ENCODE data around the gene PTPRD. TPM values are rescaled to one million over a fixed set of nuclear protein-coding genes. Genes with fewer than 3 reads are reported as not detected.

Gene PTPRD
- total and polyA plus RNA-seq, 2 experiments from 2014 or later: 11.5 to 58.0 TPM

GRCh38 chr9:9133526-9133925 is 1479.3 kb downstream of the PTPRD start (continued):
- TF ChIP-seq, protein P1, sequence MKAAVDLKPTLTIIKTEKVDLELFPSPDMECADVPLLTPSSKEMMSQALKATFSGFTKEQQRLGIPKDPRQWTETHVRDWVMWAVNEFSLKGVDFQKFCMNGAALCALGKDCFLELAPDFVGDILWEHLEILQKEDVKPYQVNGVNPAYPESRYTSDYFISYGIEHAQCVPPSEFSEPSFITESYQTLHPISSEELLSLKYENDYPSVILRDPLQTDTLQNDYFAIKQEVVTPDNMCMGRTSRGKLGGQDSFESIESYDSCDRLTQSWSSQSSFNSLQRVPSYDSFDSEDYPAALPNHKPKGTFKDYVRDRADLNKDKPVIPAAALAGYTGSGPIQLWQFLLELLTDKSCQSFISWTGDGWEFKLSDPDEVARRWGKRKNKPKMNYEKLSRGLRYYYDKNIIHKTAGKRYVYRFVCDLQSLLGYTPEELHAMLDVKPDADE (IDR thresholded peaks at IDR 0.05): no peak
- TF ChIP-seq ZNF114 (CRISPR knock-in tag; IDR thresholded peaks at IDR 0.05): no peak
- no peak for TF ChIP-seq ZNF331 (CRISPR knock-in tag; IDR thresholded peaks at IDR 0.05; ENCODE audit: low read depth)

- no peaks in the 10 kb centered on the region for H3K79me2 ChIP-seq (replicated peaks; ENCODE audit: insufficient read depth)
- H3K4me3 ChIP-seq: no peak overlapping the region
- no peaks in the 10 kb centered on the region for H3K9me2 ChIP-seq (ENCODE audit: insufficient read depth)
- H4K20me1 ChIP-seq (replicated peaks; ENCODE audit: insufficient read depth): no peaks in the 10 kb centered on the region
- Mint-ChIP-seq H3K27ac (no peak overlapping the region), H3K4me1 (no peaks in the 10 kb centered on the region), H3K4me3 (no peak overlapping the region), H3K27me3 (ENCODE audit: insufficient read depth, low read depth, poor library complexity) (no peaks in the 10 kb centered on the region), H3K9me3 (no peaks in the 10 kb centered on the region), H3K36me3 (ENCODE audit: low read depth) (no peaks in the 10 kb centered on the region)
- ATAC-seq: no peak
- no peak overlapping the region for H3K4me2 ChIP-seq
- H2AFZ ChIP-seq: no peak overlapping the region; the same call in 1 of the 2 replicates
- no peaks in the 10 kb centered on the region for H3K36me3 ChIP-seq (ENCODE audit: insufficient read depth)
- no peak overlapping the region for H3K27ac ChIP-seq (ENCODE audit: low read depth)
- no peak for TF ChIP-seq EZH2 (IDR thresholded peaks at IDR 0.05; ENCODE audit: low read depth, unreplicated experiment)
- no peak for TF ChIP-seq EZH2phosphoT487 (IDR thresholded peaks at IDR 0.05; ENCODE audit: unreplicated experiment)
- no peak for TF ChIP-seq NANOG (IDR thresholded peaks at IDR 0.05; ENCODE audit: borderline replicate concordance)
- TF ChIP-seq, protein P1 (IDR thresholded peaks at IDR 0.05): no peak
- TF ChIP-seq POLR2AphosphoS5 (IDR thresholded peaks at IDR 0.05; ENCODE audit: low read depth): no peak
- TF ChIP-seq JUNB (IDR thresholded peaks at IDR 0.05; ENCODE audit: unreplicated experiment): no peak
- DNase-seq (ENCODE audit: low spot score): no peak
- H3F3A ChIP-seq (replicated peaks; ENCODE audit: low read depth): no peaks in the 10 kb centered on the region
- H3K27me3 ChIP-seq (ENCODE audit: insufficient read depth): no peaks in the 10 kb centered on the region
- H3K4me1 ChIP-seq (ENCODE audit: insufficient read depth): no peaks in the 10 kb centered on the region
Measured at GRCh38 chr9:9124616-9125015, 1488.2 kb downstream of the PTPRD start.

DNA sequence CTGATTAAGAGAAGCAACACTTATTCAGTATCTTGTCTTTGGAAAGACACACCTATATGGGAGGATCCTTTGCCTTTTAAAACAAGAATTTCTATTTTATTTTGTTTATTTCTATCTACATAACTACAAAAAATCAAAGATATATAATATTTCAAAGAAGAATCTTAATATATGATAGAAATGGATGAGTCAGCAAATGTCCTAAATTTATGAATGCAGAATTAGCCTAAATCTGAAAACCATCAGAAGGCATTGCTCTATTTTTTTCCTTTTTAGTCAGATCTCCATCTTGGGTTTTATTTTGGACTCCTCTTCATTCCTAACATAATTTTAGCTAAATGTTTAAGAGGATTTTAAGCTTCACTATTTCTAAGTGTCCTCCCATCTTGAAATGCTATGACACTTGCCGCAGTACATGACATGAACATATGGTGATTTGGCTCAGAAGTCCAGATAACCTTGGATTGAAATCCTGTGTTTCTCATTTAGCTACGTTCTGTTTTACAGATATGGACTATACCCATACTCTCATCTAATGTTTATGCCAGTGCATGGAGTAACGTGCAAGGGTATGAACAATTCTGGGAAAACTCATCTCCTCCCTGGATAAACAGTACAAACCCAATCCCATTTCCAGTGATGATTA is 1490.4 kb downstream of the PTPRD start:
- H3K36me3 Mint-ChIP-seq (ENCODE audit: low read depth): no peaks in the 10 kb centered on the region
- no peaks in the 10 kb centered on the region for H3K4me1 ChIP-seq (ENCODE audit: insufficient read depth)
- no peaks in the 10 kb centered on the region for H3K36me3 ChIP-seq (ENCODE audit: insufficient read depth)
- H3K27me3 Mint-ChIP-seq (ENCODE audit: insufficient read depth, low read depth, poor library complexity): no peaks in the 10 kb centered on the region
- H3K9me3 Mint-ChIP-seq: no peaks in the 10 kb centered on the region
- ATAC-seq (no peak), DNase-seq (ENCODE audit: low spot score) (no peak)
- no peak overlapping the region for H3K4me2 ChIP-seq
- TF ChIP-seq JUNB (IDR thresholded peaks at IDR 0.05; ENCODE audit: unreplicated experiment) (no peak), EZH2phosphoT487 (IDR thresholded peaks at IDR 0.05; ENCODE audit: unreplicated experiment) (no peak), POLR2AphosphoS5 (IDR thresholded peaks at IDR 0.05; ENCODE audit: low read depth) (no peak)
- TF ChIP-seq, protein P2, sequence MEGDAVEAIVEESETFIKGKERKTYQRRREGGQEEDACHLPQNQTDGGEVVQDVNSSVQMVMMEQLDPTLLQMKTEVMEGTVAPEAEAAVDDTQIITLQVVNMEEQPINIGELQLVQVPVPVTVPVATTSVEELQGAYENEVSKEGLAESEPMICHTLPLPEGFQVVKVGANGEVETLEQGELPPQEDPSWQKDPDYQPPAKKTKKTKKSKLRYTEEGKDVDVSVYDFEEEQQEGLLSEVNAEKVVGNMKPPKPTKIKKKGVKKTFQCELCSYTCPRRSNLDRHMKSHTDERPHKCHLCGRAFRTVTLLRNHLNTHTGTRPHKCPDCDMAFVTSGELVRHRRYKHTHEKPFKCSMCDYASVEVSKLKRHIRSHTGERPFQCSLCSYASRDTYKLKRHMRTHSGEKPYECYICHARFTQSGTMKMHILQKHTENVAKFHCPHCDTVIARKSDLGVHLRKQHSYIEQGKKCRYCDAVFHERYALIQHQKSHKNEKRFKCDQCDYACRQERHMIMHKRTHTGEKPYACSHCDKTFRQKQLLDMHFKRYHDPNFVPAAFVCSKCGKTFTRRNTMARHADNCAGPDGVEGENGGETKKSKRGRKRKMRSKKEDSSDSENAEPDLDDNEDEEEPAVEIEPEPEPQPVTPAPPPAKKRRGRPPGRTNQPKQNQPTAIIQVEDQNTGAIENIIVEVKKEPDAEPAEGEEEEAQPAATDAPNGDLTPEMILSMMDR (conservative IDR thresholded peaks at IDR 0.05; ENCODE audit: low read depth in 2 of 2): no peak
- H3F3A ChIP-seq (replicated peaks; ENCODE audit: low read depth): no peaks in the 10 kb centered on the region
- H3K27ac ChIP-seq (ENCODE audit: low read depth): no peak overlapping the region
- H4K20me1 ChIP-seq (replicated peaks; ENCODE audit: insufficient read depth): no peaks in the 10 kb centered on the region
- no peak overlapping the region for H3K27ac Mint-ChIP-seq
- no peak overlapping the region for H2AFZ ChIP-seq
- no peaks in the 10 kb centered on the region for H3K4me1 Mint-ChIP-seq
- H3K4me3 ChIP-seq: no peak overlapping the region
- H3K4me3 Mint-ChIP-seq: no peak overlapping the region
- no peaks in the 10 kb centered on the region for H3K9me2 ChIP-seq (ENCODE audit: insufficient read depth)
- H3K79me2 ChIP-seq (replicated peaks; ENCODE audit: insufficient read depth): no peaks in the 10 kb centered on the region
- H3K27me3 ChIP-seq (ENCODE audit: insufficient read depth): no peaks in the 10 kb centered on the region
